ENCODE measurements around the gene LRIG2. TPM values are rescaled to one million over a fixed set of nuclear protein-coding genes. Genes with fewer than 3 reads are reported as not detected.

The LRIG2 gene
- total and polyA plus RNA-seq, 9 of the 15 experiments (the other 6 are each of a cell fraction or from before 2014, with no cell fraction given), result 1.8 to 28.1 (median 11.5) TPM

- H3K4me3 ChIP-seq, result no peak overlapping the region
- no TSS peak for BruUV-seq (replicated peaks)
- CTCF ChIA-PET (ENCODE audit: low intra/inter-chr PET ratio), result no interaction called here
- no peaks in the 10 kb centered on the region for H3K79me2 ChIP-seq (ENCODE audit: control insufficient read depth, insufficient read depth, low read length)
- in situ Hi-C loops (cut with MboI), result no loop called here
- POLR2A ChIA-PET, result interaction anchor here (0.9 to 5.9 kb wide), 5 partner anchors 10 to 255 kb away, joined by 3 to 48 read pairs (median 4); partner anchors contain the start of gene LRIG2
- H4K20me1 ChIP-seq (replicated peaks; ENCODE audit: control insufficient read depth, insufficient read depth, low read length), result no peaks in the 10 kb centered on the region
- ATAC-seq (peak; percentile 90), DNase-seq (ENCODE audit: extremely low read depth in 1 of 4, low spot score in 3 of 4) (peak in 2 of 4 experiments; percentile 54 to 72), FAIRE-seq (peak; percentile 69)
- H3K9me3 ChIP-seq (replicated peaks; ENCODE audit: control insufficient read depth, insufficient read depth, low read depth, low read length), result no peaks in the 10 kb centered on the region
- intact Hi-C loops (cut with micrococcal nuclease), result no loop called here
- 0 out of 2 replicates have a peak overlapping the region, but pooled peaks have one; percentile 5 for H3K4me2 ChIP-seq (ENCODE audit: insufficient read depth, low read length)
- H2AFZ ChIP-seq (ENCODE audit: low read depth, low read length), result peak overlapping the region; percentile 58
- H3K27me3 ChIP-seq (ENCODE audit: control insufficient read depth in 2 of 2, insufficient read depth in 2 of 2, low read length in 2 of 2), result no peaks in the 10 kb centered on the region
- H3K4me1 ChIP-seq (replicated peaks in 1 of 2; ENCODE audit: control insufficient read depth in 2 of 2, insufficient read depth in 2 of 2, low read length in 2 of 2), result peaks cover 7 to 14% of the 10 kb centered on the region in 2 experiments; a peak in 4 of 5 replicates
- H3K27ac ChIP-seq (ENCODE audit: extremely low read depth, low read depth, low read length), result no peak overlapping the region
- H3K9me1 ChIP-seq (ENCODE audit: control insufficient read depth, insufficient read depth, low read length), result no peaks in the 10 kb centered on the region
- no peaks in the 10 kb centered on the region for H3K36me3 ChIP-seq (ENCODE audit: control insufficient read depth, insufficient read depth, low read length)
- 25% methylated on average over 5 of the region's 5 CpGs for WGBS (ENCODE audit: insufficient coverage, low coverage, missing lambda C conversion rate)
- H3K9ac ChIP-seq (ENCODE audit: insufficient read depth in 1 of 2, low read depth in 2 of 2, low read length in 2 of 2), result peak overlapping the region in 1 of 2 experiments; percentile 79; a peak in 1 of 4 replicates
- TF ChIP-seq YY1 (IDR thresholded peaks at IDR 0.05; ENCODE audit: borderline replicate concordance in 1 of 3, control insufficient read depth in 1 of 3, extremely low read depth in 1 of 3, insufficient read depth in 3 of 3, insufficient read length in 1 of 3, insufficient replicate concordance in 2 of 3, low read depth in 1 of 3, low read length in 2 of 3) (no peak), ARID1B (IDR thresholded peaks at IDR 0.05) (peak; percentile 37; the same call in 1 of the 2 replicates), STAT5A (IDR thresholded peaks at IDR 0.05; ENCODE audit: borderline replicate concordance, low read length) (no peak), SMAD3 (CRISPR knock-in tag; conservative IDR thresholded peaks at IDR 0.05) (no peak), ARHGAP35 (IDR thresholded peaks at IDR 0.05; ENCODE audit: partially characterized antibody) (no peak), ZSCAN32 (CRISPR knock-in tag; IDR thresholded peaks at IDR 0.05) (no peak), MYBL2 (IDR thresholded peaks at IDR 0.05; ENCODE audit: low read depth) (no peak), MYBL2 (CRISPR knock-in tag; IDR thresholded peaks at IDR 0.05; ENCODE audit: borderline replicate concordance) (no peak), EZH2 (IDR thresholded peaks at IDR 0.05; ENCODE audit: borderline replicate concordance, low read depth, low read length) (no peak), RBM15 (IDR thresholded peaks at IDR 0.05; ENCODE audit: insufficient read depth, low read length) (no peak), SREBF1 (IDR thresholded peaks at IDR 0.05; ENCODE audit: borderline replicate concordance, low read depth, low read length) (no peak), SIN3B (IDR thresholded peaks at IDR 0.05; ENCODE audit: low read depth) (no peak), PTTG1 (tag; IDR thresholded peaks at IDR 0.05; ENCODE audit: low read depth) (no peak), TRIM28 (IDR thresholded peaks at IDR 0.05) (no peak), PKNOX1 (IDR thresholded peaks at IDR 0.05) (peak; percentile 42), ZBTB5 (IDR thresholded peaks at IDR 0.05) (no peak), NFIC (IDR thresholded peaks at IDR 0.05) (peak; percentile 99), SIX5 (IDR thresholded peaks at IDR 0.05; ENCODE audit: borderline replicate concordance in 1 of 2, insufficient read depth in 1 of 2, low read depth in 1 of 2, low read length in 2 of 2) (no peak), SMAD1 (IDR thresholded peaks at IDR 0.05; ENCODE audit: low read depth, low read length, partially characterized antibody) (peak; percentile 93), RAD51 (IDR thresholded peaks at IDR 0.05; ENCODE audit: borderline replicate concordance, low read depth) (no peak)
Observed at GRCh38 chr1:113058941-113059706, 13.9 kb upstream of the LRIG2 start.
